HTERT RPE-1 (cell line): ENCODE results near the gene TANGO6.

Experiments used
- in situ Hi-C: fragments of 300-500 bp; cut with MboI; formaldehyde crosslinking; loops from 4 replicates; pipeline ENCODE4 v1.14.3; 2020; ENCODE audit warnings: low sequenced_read_pairs

TANGO6 gene

DNA sequence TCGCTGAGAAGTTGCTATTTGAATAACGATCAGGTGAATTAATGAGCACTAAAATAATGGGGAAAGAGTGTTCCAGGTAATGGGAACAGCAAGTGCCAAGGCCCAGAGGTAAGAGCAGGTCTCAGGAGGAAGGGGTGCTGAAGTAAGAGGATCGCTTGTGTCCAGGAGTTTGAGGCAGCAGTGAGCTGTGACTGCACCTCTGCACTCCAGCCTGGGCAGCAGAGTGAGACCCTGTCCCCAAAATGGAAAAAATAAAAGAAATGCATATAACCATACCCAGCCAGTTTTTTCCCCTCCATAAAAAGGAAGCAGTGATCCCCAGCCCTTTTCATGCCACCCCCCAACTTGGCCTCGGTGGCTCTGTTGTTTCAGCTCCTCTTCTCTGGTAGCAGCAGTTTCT, 245.4 kb downstream of the TANGO6 start:
- in situ Hi-C loops: no loop called here

DNA sequence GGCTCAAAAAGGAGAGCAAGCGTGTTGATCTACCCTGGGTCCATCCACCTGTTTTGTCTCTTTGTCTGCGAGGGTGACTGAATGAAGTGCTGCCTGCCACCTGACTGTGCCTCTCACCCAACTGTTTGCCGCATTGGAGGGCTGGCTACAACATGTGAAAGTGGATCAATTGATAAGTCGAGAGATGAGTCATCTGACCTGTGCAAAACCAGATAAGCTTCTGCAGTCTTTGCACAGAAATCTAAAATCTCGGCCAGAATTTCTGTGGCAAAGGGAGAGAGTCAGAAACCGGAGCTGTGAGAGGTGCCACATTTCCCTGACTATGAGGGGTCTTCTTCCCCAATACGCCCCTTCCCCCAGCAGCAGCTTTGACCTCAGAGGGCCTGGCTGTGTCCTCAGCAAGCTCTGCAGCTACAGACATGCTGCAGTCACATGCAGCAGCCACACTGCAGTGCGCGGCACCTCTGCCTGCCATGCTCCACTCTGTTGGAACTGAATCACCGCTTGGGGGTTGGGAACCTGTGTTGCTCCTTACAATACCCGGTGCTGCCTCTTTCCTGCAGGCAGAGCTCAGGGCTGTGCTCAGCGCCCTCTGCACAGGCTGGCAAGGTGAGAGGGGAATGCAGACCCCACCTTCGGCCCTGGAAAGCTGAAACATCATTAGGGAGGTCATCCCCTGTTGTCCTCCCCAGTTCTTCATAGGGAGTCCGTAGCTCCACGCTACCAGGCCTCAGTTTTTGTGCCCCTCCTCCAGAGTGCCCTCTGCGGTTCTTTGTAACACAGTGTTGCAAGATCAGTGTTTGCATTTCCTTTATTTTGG, 246.0 kb downstream of the TANGO6 start:
- in situ Hi-C loops: no loop called here

DNA sequence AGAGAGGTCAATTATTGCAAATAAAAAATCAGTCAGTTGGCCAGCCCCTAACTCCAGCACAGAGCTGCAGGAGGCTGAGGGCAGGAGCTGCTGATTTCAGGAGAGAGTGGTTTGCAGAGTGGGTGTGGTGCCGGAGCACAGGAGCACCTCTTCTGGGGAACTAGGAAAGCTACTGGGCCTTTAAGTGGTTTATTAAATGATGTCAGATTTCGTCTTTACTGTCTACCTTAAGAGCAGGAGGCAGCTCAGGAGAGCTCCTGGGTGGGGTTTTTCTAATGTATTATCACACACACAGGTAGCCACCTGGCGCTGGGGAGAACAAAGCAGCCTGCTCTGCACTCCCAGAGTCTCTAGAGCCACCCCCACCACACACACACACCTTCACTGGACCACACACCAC, 250.6 kb downstream of the TANGO6 start:
- in situ Hi-C loops: no loop called here

DNA sequence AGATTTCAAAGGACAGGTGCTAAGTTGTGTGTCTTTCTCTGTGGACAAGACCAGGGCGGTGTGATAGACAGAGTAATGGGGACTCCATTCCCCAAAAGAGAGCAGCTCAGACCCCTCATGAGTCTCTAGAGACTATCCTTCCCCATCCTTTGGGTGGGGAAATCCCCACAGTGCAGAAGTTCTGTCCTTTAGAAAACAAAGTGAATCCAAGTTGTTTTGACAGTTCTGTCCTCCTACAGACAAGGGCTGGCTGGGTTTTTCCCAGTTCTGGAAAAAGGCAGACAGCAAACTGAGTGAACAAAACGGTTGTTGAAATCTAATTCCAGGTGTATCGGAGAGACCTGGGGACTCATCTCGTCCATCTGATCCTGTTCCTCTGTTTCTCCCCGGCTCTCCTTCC, 251.2 kb downstream of the TANGO6 start:
- in situ Hi-C loops: no loop called here

DNA sequence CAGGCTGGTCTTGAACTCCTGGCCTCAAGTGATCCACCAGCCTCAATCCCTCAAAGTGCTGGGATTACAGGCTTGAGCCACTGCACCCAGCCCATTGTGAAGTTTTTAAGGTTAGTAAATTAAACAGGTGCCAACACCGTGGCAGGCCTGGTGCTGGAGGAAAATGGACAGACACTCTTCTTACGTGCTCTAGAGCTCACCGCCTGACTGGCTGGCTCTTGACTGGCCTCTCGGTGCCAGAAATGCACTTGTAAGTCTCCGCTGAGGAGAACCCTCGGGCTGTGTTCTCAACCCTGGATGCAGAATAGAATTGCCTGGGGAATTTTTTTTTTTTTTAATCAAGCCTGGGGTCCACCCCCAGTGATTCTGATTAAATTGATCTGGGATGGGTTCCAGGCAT, 251.9 kb downstream of the TANGO6 start:
- in situ Hi-C loops: no loop called here

DNA sequence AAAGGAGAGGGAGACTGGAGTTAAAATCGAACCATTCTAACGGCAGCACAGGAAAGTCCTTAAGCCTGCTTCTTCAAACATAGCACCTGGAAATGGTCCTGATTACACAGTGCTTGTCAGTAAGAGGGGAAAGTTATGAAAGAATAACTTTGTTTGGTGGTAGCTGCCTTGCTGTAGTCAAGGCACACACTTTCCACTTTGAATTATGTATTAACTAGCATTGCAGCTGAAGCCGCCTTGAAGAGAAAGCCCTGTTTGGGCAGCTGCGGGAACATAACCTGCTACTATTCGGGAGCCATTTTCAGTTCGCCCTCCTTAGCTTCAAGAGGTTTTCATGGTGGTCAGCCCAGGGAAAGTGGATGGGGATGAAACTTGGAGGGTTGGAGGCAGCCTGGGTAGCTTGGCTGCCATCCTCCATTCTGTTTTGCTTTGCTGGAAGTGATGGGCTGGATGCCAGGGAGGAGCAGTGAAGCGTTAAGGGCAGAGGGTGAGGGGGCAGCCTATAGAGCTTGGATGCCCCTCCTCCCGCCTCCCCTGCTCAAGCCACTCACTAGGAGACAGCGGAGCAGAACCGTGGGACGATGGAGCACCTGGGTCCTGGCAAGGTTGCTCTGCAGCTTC, 256.9 kb downstream of the TANGO6 start:
- in situ Hi-C loops: no loop called here

DNA sequence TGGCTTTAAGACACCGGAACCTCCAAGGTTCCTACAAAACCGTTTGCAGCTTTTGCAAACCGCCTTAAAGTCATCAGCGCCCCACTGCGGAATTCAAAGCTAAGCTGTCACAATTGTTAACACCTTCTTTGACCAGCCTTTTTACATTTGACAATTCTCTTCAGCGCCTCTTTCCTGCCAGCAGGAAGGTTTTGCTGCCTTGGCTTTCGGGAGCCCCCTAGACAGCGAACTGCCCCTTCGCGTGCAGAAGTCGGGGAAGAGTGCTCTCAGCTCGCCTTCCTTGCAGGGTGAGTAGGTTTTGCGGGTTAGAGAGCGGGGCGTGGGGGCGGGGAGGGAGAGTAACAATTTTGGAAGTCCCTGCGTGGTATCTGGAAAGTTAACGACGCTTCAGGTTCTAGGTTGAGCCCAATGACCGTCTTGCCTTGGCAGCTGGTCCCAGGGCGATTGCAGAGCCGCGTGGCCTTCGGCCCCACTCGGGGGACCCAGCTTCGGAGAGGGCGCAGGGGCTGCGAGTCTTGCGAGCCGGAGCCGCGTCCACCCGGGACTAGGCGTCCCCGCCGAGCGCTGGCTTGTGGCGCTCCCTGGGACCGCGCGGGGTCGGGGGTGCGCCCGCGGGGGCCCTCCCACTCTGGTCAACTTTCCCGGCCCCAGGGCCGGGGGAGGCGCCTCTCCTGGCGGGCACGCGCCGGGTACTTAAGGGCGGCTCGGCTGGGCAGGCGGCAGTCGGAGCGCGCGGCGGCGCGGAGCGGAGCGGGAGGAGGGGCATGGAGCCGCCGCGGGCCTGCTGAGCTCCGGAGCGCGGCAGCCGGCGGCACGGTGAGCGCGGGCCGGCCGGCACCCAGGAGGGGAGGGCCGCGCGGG, 262.4 kb downstream of the TANGO6 start, which contains the start of gene HAS3:
HAS3 (plus strand) TSS at position 153 of the 861 bp plus-strand sequence. CDS start 3,743 bp downstream, outside the sequence.
- in situ Hi-C loops: no loop called here

DNA sequence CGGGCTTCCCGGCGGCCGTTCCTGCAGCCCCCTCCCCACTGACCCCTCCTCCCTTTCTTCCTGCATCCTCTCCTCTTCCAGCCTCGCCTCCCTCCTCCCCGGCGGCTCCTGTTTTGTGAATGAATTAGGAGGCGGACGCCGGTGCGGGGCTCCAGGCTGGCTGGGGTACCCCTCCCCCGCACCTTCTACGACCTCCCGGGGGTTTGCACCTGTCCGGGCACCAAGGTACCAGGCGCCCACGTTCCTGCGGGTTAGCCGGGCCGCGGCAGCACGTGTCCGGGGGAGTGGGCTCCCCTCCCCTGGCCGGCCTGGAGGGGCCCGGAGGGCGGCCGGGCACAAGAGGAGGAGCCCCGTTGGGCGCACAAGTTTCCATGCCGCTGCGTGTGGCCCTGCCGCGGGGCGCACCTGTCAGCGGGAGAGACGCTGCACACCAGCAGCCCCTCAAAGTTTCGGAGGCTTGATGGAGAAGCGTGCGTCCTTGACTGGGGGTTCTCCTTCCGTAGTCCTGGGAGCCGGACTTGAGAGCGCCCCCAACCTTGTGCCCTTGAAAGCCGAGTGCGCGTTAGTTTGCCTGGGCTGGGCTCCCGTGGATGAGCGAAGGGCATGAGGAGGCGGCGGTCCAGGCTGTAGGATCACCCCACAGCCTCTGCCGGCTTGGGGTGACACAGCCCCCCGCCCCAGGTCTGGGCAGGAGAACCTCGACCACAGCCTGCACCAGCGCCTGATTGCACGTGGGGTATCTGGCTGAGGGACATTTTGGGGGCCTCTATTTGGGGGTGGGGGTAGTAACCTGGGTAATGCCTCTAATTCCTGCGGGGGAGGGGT, 263.4 kb downstream of the TANGO6 start:
- in situ Hi-C loops: no loop called here

DNA sequence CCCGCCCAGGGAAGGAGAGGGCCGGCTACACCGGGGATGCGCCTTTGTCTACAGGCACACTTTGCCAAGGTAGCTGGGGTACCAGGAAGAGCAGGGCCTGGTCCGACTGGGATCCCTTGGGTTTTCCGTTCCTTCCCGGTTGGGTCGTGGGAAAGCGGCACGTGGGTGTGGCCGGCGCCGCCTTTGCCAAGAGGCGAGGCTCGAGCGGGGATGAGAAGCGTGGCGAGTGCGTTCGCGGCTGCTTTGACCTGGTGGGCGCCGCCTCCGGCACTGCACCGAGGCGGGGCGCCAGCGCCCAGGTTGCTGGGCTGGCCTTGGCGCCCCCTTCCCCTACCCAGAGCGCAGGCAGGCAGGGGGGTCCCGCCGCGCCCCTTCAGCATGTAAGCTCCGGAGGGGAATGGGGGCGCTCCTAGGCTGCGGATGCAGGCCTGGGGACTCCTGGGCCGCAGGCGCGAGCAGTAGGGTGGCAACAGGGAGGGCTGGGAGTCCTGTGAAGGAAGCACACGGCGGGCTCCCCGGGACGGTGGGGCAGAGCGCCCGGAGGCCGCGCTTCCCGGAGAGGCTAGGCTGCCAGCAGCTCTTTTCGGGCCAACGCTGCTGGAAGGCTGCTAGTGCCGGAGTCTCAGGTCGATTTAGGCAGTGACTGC, 264.1 kb downstream of the TANGO6 start:
- in situ Hi-C loops: no loop called here

DNA sequence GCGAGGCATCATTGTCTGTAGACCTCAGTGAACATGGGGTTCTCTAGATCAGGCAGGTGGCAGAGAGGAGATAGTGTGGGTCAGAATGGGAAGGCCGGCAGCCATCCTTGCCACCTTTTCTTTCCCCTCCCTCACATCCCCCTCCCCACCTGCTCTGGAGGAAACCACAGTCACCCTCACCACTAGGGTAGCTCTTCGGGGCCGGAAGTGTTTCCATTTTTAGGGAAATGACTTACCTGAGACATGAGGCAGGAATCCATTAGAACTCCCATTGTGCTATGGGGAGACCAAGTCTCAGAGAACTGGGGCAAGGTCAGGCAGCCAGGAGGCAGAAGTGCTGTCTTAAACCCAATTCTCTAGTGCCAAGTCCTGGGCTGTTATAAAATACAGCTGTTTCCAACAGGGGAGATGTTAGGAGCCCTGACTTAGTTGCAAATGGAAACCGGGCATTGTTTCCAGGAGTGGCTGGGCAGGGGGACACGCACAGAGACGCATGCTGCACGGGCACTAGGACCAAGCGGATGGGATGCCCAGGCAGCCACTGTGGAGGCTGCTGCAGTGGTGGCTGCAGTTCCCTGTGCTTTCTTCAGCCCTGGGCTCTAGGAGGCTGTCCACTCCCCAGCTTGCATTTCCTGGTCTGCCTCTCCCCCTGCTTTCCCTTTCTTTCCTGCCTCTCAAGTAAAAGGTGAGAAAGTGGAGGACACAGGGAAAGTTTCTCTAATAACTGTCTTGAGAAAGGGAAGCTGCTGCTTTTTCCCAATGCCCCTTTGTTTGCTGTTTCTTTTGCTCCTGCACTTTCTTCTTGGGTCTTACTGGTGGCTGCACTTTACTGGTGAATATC, 265.0 kb downstream of the TANGO6 start:
- in situ Hi-C loops: no loop called here

DNA sequence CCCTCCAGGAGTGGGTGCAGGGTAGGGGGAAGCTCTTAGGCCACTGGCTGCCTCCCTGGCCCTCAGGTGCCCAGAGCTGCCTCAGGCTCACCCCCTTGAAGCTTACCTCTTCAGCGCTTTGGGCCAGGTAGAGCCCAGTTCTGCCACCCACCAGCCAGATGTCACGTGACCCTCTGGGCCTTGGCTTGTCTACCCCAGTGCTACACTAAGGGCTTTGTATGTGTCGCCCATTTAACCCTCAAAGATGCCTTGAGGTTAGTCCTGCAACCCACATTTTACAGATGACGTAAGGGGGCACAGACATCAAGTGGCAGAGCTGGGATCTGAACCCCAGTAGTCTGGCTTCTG, 265.5 kb downstream of the TANGO6 start:
- in situ Hi-C loops: no loop called here

DNA sequence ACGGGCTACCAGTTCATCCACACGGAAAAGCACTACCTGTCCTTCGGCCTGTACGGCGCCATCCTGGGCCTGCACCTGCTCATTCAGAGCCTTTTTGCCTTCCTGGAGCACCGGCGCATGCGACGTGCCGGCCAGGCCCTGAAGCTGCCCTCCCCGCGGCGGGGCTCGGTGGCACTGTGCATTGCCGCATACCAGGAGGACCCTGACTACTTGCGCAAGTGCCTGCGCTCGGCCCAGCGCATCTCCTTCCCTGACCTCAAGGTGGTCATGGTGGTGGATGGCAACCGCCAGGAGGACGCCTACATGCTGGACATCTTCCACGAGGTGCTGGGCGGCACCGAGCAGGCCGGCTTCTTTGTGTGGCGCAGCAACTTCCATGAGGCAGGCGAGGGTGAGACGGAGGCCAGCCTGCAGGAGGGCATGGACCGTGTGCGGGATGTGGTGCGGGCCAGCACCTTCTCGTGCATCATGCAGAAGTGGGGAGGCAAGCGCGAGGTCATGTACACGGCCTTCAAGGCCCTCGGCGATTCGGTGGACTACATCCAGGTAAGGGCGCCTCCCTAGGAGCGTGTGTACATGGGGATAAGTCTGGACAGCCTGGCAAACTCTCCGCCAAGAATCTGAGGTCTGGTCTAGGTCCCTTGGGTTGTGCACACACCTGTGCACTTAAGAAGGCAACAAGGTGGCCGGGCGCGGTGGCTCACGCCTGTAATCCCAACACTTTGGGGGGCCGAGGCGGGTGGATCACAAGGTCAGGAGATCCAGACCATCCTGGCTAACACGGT, 266.3 kb downstream of the TANGO6 start:
- in situ Hi-C loops: no loop called here

DNA sequence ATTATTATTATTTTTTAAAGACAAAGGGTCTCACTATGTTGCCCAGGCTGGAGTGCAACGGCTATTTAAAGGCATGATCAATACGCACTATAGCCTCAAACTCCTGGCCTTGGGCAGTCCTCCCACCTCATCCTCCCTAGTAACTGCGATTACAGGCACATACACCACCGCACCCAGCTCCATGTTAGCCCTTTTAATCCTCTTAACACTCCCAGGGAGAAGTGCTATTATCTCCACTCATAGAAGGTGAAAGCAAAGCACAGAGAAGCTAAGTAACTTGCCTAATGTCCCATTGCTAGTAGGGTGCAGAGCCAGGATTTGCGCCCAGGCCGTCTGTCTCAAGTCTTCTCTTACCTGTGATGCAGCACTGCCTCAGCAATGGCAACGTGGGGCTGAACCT, 267.1 kb downstream of the TANGO6 start:
- in situ Hi-C loops: no loop called here

DNA sequence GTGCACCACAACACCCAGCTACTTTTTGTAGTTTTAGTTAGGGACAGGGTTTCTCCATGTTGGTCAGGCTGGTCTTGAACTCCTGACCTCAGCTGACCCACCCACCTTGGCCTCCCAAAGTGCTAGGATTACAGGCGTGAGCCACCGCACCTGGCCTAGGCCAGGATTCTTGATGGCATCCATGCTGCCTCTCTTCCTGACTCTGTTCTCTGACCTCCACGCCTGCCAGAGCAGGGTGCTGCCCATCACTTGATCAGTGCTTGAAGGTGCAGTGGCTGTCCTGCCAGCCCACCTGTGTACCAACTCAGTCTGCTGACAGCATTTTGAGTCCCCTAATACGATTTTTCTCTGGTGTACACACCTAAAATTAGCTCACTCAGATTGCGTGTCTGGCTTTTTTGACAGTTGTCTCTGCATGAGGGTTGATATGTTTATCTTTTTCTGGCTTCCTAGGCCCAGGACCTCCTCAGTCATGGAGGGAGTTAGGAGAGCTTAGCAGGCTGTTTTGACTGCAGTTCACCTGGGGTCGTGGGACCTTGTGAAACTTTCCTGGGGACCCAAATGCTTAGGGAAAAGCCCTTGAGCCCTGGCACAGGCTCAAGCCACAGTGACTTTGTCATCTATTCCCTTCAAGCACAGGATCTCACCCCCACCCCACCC, 268.0 kb downstream of the TANGO6 start:
- in situ Hi-C loops: no loop called here

DNA sequence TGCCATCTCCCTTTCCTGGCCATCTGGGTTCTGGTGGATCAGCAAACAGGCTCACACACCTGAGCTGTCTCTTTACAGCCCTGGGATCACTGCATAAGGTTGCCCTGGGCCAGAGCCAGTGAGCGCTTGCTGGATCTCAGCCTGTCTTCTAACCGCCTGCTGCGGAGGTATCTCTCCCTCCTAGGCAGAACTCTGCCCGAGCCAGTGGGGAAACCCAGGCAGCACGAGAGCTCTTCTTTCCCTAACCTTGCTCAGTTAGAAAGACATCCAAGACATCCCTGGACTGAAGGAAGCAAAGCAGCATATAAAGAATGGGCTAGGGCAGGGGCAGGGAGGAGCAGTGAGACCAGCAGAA, 268.5 kb downstream of the TANGO6 start:
- in situ Hi-C loops: no loop called here

DNA sequence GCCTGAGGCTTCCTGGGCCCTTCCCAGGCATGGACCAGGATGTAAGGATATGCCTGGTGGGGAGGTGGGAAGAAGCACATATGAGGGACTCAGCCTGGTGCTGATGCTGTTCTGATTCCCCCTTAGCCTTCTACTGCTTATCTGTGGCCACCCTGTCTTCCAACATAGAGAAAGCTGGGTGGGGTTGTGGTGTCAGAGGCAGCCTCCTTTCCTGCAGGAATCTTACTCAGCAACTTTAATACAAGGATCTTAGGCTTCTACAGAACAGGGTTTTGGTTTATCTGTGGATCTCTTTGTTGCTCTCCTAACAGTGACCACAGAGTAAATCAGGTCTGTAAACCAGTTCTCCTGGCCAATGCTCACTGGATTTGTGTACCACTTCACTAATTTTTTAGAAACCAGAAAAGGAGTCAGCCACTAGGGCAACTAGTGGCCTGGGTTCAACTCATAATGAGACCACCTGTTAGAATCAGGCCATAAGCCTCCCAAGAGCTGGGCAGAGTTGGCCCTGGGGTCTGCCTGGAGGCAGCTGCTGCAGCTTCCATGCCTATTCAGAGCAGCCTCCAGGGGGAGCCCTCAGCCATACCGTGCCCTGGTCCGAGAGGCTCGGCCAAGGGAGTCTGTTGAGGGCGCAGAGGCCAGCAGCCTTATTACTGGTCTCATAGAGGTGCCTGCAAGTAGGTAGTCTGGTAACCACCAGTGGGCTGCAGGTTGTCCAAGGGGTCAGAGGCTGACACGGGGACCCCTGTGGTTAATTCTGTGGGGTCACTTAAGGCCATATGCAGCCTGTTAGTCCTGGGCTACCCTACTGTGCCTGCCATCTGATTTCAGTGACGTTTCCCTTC, 269.2 kb downstream of the TANGO6 start:
- in situ Hi-C loops: no loop called here

DNA sequence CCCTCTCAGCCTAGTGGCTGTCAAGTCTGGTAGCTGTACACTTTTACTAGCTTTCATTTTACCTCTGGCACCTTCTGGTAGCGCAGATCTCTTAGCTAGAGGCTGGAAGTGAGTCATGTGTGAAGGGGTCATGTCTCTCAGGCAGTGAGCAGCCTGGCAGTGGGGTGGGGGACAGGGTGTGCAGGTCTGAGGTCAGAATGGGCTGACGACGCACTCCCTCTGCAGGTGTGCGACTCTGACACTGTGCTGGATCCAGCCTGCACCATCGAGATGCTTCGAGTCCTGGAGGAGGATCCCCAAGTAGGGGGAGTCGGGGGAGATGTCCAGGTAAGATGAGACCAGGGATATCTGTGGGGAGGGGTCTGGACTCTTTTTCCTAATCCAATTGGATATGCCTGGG, 269.9 kb downstream of the TANGO6 start:
- in situ Hi-C loops: no loop called here
